ENCODE measurements around the gene PNPLA5.

GRCh38 chr22:43926349-43926710 lies 34.5 kb upstream of the PNPLA5 start:
- TF ChIP-seq CTCF (IDR thresholded peaks at IDR 0.05) (no peak), POLR2A (IDR thresholded peaks at IDR 0.05) (no peak)
